8988T (cell line): ENCODE results near the gene MDM2.

Experiments
- DNase-seq: peaks from one replicate; pipeline ENCODE4 v3.0.0; 2011

MDM2 gene

GRCh38 chr12:68882251-68882964 lies 74.4 kb downstream of the MDM2 start:
- no peak for DNase-seq

- DNase-seq: no peak
These were observed 75.2 kb downstream of the MDM2 start for GRCh38 chr12:68883151-68883550.

- no peak for DNase-seq
These were observed 76.3 kb downstream of the MDM2 start for GRCh38 chr12:68884251-68884650.

- no peak for DNase-seq
These were observed 77.4 kb downstream of the MDM2 start for GRCh38 chr12:68885381-68885780.

- no peak for DNase-seq
These were observed 78.9 kb downstream of the MDM2 start for GRCh38 chr12:68886636-68887572.

GRCh38 chr12:68887641-68888040 lies 79.7 kb downstream of the MDM2 start:
- DNase-seq: no peak

GRCh38 chr12:68888243-68888642 lies 80.3 kb downstream of the MDM2 start:
- DNase-seq: no peak

- DNase-seq: no peak
These were observed 82.7 kb downstream of the MDM2 start for GRCh38 chr12:68890701-68891113.

- DNase-seq: no peak
These were observed 83.2 kb downstream of the MDM2 start for GRCh38 chr12:68891141-68891540.

GRCh38 chr12:68893201-68893600 lies 85.2 kb downstream of the MDM2 start:
- DNase-seq: no peak

- no peak for DNase-seq
These were observed 85.8 kb downstream of the MDM2 start for GRCh38 chr12:68893741-68894140.

GRCh38 chr12:68894276-68894855 lies 86.4 kb downstream of the MDM2 start:
- DNase-seq: no peak

GRCh38 chr12:68896881-68897540 lies 89.0 kb downstream of the MDM2 start:
- DNase-seq: no peak

GRCh38 chr12:68899251-68899771 lies 91.3 kb downstream of the MDM2 start:
- DNase-seq: no peak

- DNase-seq: no peak
These were observed 92.3 kb downstream of the MDM2 start for GRCh38 chr12:68900241-68900640.
